Activated T-helper 2 cell treated with anti-CD3 and anti-CD28 coated beads, Interferon-gamma antibody, Interleukin-2, Interleukin-4, amounts not matched to agents 10 μg/mL and 5 μg/mL and 100 μg/mL, durations not matched to agents 14 hours and 24 hours and 36 hours (primary cell): ENCODE measurements around the gene TNS3. TPM values are rescaled to one million over a fixed set of nuclear protein-coding genes. Genes with fewer than 3 reads are reported as not detected.

ENCODE experiments used
- DNase-seq: peaks from one replicate; pipeline ENCODE4 v3.0.0; 2021; ENCODE audit warnings: low spot score
- H3K27ac Mint-ChIP-seq: one replicate; pipeline ENCODE4 v1.8.0; 2021; ENCODE audit warnings: mixed read lengths
- H3K27me3 Mint-ChIP-seq: one replicate; pipeline ENCODE4 v1.8.0; 2021; ENCODE audit warnings: low read depth, mixed read lengths
- H3K36me3 Mint-ChIP-seq: one replicate; pipeline ENCODE4 v1.8.0; 2021; ENCODE audit warnings: low read depth, mixed read lengths
- H3K4me1 Mint-ChIP-seq: one replicate; pipeline ENCODE4 v1.8.0; 2021; ENCODE audit warnings: low read depth, mixed read lengths
- H3K4me3 Mint-ChIP-seq: one replicate; pipeline ENCODE4 v1.8.0; 2021; ENCODE audit warnings: low read depth, mild to moderate bottlenecking, moderate library complexity, mixed read lengths
- H3K9me3 Mint-ChIP-seq: one replicate; pipeline ENCODE4 v1.8.0; 2021; ENCODE audit warnings: mixed read lengths
- intact Hi-C: fragments of 100-400 bp; cut with micrococcal nuclease; formaldehyde crosslinking; loops from one replicate; pipeline ENCODE4 v1.15.1; 2023
- total RNA-seq: library from RNA; stranded (reverse); gene quantifications from 2 replicates; pipeline ENCODE4 v1.2.3, GENCODE V29; 2022

TNS3 gene
- total RNA-seq, 1 donor from 2014 or later = 5.3 TPM

GRCh38 chr7:47423196-47423595, 158.7 kb downstream of the TNS3 start:
- Mint-ChIP-seq H3K27ac (no peak overlapping the region), H3K9me3 (peaks cover 6% of the 10 kb centered on the region), H3K4me1 (no peaks in the 10 kb centered on the region), H3K4me3 (no peak overlapping the region), H3K27me3 (no peaks in the 10 kb centered on the region), H3K36me3 (no peaks in the 10 kb centered on the region)
- DNase-seq = no peak
- intact Hi-C loops = no loop called here

DNA sequence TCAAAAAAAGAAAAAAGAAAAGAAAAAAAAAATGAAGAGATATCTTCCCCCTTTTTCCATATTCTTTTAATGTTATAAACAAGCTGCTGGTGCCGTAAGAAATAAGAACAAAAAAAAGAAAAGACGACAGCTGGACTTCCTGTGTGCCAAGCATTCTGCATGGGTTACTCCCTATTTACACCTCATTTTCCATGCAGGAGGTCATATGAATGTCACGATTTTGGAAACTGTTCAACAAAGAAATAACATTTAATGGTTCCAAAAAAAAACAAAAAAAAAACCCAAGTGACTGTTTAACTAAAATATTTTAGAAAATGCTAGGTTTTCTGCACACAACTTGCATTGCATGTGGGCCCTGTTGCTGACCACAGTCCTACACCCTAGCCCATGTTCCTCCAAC, 159.3 kb downstream of the TNS3 start:
- Mint-ChIP-seq H3K27me3 (no peaks in the 10 kb centered on the region), H3K27ac (no peak overlapping the region), H3K4me3 (no peak overlapping the region), H3K4me1 (no peaks in the 10 kb centered on the region), H3K9me3 (peaks cover 6% of the 10 kb centered on the region), H3K36me3 (no peaks in the 10 kb centered on the region)
- DNase-seq = no peak
- intact Hi-C loops = no loop called here

GRCh38 chr7:47421456-47421855, 160.5 kb downstream of the TNS3 start:
- Mint-ChIP-seq H3K9me3 (peaks cover 6% of the 10 kb centered on the region), H3K27me3 (no peaks in the 10 kb centered on the region), H3K4me1 (peaks cover under 1% of the 10 kb centered on the region), H3K27ac (no peak overlapping the region), H3K4me3 (no peak overlapping the region), H3K36me3 (no peaks in the 10 kb centered on the region)
- no peak for DNase-seq
- intact Hi-C loops = no loop called here

DNA sequence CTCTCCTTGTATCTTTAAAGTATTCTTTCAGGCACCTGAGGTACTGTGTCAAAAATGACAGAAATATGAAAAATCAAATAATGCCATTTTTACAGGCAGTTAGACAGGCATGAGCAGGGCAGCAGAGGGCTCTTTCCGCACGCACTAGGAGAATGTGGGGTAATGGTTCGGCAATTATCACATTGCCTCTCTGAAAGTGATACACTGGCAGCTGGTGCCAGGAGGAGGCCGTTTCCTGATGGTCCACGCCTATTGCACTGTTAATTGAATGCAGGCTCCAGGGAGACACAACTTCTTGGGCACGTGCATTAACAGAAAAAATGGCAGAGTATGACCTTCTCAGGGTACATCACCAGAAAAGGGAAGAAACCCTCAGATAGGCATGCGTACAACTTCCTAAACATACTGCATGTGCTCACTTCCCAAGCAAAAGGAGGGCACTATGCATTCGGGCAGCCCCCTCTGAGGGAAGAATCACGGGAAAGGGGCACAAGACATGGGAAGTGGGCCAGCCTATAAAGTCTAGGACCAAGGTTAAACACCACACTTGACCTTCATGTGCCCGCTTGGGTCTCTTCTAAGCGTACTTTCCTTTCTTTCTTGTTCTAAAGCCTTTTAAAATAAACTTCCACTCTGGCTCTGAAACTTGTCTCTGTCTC, 161.7 kb downstream of the TNS3 start:
- no peaks in the 10 kb centered on the region for H3K27me3 Mint-ChIP-seq
- no peak overlapping the region for H3K4me3 Mint-ChIP-seq
- H3K4me1 Mint-ChIP-seq = peaks cover 6% of the 10 kb centered on the region
- peaks cover 6% of the 10 kb centered on the region for H3K9me3 Mint-ChIP-seq
- intact Hi-C loops = no loop called here
- H3K27ac Mint-ChIP-seq = no peak overlapping the region
- no peaks in the 10 kb centered on the region for H3K36me3 Mint-ChIP-seq
- no peak for DNase-seq

DNA sequence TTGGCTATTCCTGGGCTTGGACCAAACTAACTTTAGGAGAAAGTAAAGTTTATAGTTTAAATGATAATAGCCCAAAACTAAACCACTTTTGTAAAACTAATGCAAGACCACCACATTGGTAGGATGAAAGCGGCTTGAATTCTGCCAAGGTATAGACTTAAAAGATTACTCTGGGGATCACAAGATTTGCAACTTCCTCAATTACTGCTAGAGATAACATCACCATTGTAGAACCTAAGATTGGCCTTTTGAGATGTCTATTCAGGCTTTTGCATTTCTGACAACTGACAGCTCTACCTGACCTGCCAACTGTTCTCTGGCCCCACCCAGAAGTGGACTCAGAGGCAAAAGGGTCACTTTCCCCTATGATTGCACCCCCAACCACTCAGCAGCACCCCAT, 162.4 kb downstream of the TNS3 start:
- H3K27me3 Mint-ChIP-seq = no peaks in the 10 kb centered on the region
- peaks cover 6% of the 10 kb centered on the region for H3K9me3 Mint-ChIP-seq
- DNase-seq = no peak
- no peak overlapping the region for H3K4me3 Mint-ChIP-seq
- peaks cover 6% of the 10 kb centered on the region for H3K4me1 Mint-ChIP-seq
- H3K36me3 Mint-ChIP-seq = no peaks in the 10 kb centered on the region
- no peak overlapping the region for H3K27ac Mint-ChIP-seq
- intact Hi-C loops = no loop called here

DNA sequence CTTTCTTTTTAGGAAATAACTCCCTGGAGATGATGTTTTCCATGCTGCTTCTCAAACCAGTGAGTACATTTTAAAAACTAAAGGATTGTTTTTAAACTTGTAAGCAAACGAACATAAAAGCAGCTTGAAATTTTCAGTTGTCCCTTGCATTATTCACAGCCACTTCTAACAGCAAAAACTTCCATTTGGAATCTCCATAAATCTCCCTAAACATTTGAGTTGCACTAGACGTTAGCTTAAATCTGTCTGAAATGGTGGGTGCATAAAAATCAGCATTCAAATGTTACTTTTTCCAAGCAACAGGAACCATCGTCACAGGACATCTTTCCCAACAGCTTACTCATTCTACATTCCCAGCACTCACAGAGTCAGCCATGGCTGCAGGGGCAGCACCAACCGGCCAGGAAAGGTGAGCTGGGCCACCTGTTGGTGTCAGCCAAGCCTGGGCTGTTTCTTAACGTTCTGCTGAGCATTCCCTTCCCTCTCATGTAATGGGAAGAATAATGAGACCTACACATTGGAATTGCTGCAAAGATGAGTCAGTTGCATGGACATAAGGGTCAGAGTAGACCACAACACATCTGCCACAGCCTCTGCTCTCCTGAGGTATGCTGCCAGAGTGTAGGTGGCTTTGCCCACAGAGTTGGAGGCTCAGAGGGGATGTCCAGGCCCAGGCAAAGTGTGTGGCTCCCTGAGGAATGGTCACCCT, 163.2 kb downstream of the TNS3 start:
- intact Hi-C loops = no loop called here
- Mint-ChIP-seq H3K4me3 (no peak overlapping the region), H3K9me3 (peaks cover 6% of the 10 kb centered on the region), H3K4me1 (peaks cover 6% of the 10 kb centered on the region), H3K27me3 (no peaks in the 10 kb centered on the region), H3K27ac (no peak overlapping the region), H3K36me3 (no peaks in the 10 kb centered on the region)
- DNase-seq = no peak

DNA sequence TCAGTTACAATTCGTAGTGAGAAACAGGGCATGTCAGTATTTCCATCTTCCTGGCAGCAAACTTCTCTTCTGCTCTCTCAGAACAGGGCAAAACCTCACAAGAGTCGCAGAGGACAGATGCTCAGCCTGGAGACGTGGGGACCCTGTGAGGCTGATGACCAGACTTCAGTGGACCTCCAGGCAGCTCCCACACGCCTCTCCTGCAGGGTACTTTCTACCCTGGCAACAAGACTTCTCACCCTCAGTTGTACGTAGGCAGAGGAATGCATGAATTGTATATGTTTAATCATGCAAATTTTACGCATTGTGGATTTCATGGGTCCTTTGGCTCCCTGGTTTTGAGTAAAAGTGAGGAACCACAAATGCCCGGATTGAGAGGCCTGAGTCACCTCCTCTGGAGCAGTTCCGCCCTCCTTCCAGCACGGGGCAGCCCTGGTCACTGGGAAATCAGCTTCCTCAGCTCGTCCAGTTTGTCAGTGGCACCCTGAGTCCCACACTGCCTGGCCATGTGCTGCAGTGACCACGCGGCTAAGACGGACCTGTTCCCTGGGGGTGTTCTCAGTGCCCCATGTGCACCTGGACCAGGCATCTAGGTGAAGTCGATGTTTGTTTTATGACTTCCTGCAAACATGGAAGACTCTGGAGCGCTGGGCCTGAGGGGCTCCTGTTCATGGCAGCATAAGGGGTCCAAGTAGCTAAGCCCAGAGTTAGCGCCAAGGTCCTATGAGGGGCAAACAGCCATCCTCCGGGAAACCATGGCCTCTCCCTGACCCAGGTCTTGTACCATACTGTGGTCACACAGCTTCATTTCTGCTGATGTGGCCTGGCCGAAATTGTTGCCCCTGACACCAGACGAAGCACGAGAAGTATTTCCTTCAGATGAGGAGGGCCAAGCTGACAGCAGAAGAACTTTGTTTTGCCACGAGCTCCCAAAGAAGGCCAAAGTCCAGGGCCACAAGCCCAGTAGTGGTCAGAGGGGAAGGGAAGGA, 165.1 kb downstream of the TNS3 start:
- intact Hi-C loops = no loop called here
- H3K36me3 Mint-ChIP-seq = no peaks in the 10 kb centered on the region
- H3K27ac Mint-ChIP-seq = no peak overlapping the region
- H3K4me1 Mint-ChIP-seq = peaks cover 6% of the 10 kb centered on the region
- H3K27me3 Mint-ChIP-seq = no peaks in the 10 kb centered on the region
- H3K4me3 Mint-ChIP-seq = no peak overlapping the region
- H3K9me3 Mint-ChIP-seq = peaks cover 6% of the 10 kb centered on the region
- no peak for DNase-seq

DNA sequence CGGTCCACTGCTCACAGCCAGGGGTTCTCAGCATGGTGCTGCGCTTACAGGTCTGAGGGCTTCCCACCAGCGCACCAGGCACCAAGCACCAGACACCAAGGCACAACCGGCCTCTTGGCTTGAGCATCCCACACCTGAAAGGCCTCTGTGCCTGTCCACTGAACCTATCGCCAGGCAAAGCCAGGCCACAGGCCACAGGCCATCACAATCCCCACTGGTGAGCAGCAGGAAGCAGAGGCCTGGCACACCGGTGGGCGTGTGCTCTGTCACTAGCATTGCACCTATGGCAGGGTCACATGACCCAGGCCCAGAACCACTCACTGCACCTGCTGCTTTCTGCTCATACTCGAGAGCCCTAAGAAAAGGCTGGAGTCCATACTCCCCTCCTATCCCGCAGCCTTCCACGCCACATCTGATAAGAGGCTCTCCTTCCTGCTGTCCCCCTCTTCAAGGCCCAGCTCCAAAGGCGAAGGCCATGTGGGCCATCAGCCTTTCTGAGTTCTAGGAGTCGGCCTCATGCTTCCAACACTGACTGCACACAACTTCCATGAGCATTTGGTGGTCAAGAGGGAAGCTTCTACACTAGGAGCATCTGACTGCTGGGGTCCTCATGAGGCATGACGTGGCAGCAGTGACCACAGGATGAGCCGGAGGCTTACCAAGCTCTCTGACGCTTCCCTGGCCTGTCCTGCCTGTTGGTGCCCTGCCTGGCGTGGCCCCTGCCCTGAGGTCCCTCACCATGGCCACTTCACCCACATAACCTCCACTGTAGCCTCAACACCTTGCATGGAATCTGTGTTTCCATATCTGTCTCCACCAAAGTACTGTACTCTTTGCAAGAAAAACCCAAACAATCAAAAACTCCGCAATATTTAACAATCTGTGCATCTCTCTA, 166.3 kb downstream of the TNS3 start:
- Mint-ChIP-seq H3K27me3 (no peaks in the 10 kb centered on the region), H3K4me1 (peaks cover 6% of the 10 kb centered on the region), H3K9me3 (peaks cover 6% of the 10 kb centered on the region), H3K27ac (peak overlapping the region; percentile 21), H3K4me3 (no peak overlapping the region), H3K36me3 (no peaks in the 10 kb centered on the region)
- intact Hi-C loops = no loop called here
- DNase-seq = no peak

GRCh38 chr7:47414342-47415317, 167.3 kb downstream of the TNS3 start:
- DNase-seq = no peak
- intact Hi-C loops = no loop called here
- H3K36me3 Mint-ChIP-seq = no peaks in the 10 kb centered on the region
- no peaks in the 10 kb centered on the region for H3K27me3 Mint-ChIP-seq
- H3K9me3 Mint-ChIP-seq = no peaks in the 10 kb centered on the region
- no peak overlapping the region for H3K4me3 Mint-ChIP-seq
- no peak overlapping the region for H3K27ac Mint-ChIP-seq
- peaks cover 6% of the 10 kb centered on the region for H3K4me1 Mint-ChIP-seq

- Mint-ChIP-seq H3K36me3 (no peaks in the 10 kb centered on the region), H3K27me3 (no peaks in the 10 kb centered on the region), H3K4me3 (no peak overlapping the region), H3K27ac (no peak overlapping the region), H3K9me3 (no peaks in the 10 kb centered on the region), H3K4me1 (peaks cover 6% of the 10 kb centered on the region)
- intact Hi-C loops = no loop called here
- DNase-seq = no peak
Observed at GRCh38 chr7:47413526-47414341, 168.2 kb downstream of the TNS3 start.

GRCh38 chr7:47411901-47412300, 170.0 kb downstream of the TNS3 start:
- no peak for DNase-seq
- no peaks in the 10 kb centered on the region for H3K36me3 Mint-ChIP-seq
- H3K27ac Mint-ChIP-seq = no peak overlapping the region
- H3K4me1 Mint-ChIP-seq = peaks cover 6% of the 10 kb centered on the region
- no peaks in the 10 kb centered on the region for H3K27me3 Mint-ChIP-seq
- no peaks in the 10 kb centered on the region for H3K9me3 Mint-ChIP-seq
- no peak overlapping the region for H3K4me3 Mint-ChIP-seq
- intact Hi-C loops = no loop called here
